Fibroblast of lung (primary cell): Measurements from ENCODE around the gene BABAM2. TPM values are rescaled to one million over a fixed set of nuclear protein-coding genes. Genes with fewer than 3 reads are reported as not detected.

Source experiments
- DNase-seq, 2 donors: peaks; one replicate each; pipeline versions ENCODE4 v3.0.0 to v3.0.0-alpha.2; 2010; ENCODE audit warnings: low read depth in 2 of 2
- H2AFZ ChIP-seq: 2 replicates; pipeline ENCODE4 v1.5.1; 2012; ENCODE audit warnings: low read length, control low read depth, inconsistent platforms
- H3K27ac ChIP-seq: 2 replicates; pipeline ENCODE4 v1.5.1; 2011; ENCODE audit warnings: low read length, control low read depth; ENCODE audit not compliant: insufficient read depth
- H3K27me3 ChIP-seq: 2 replicates; pipeline ENCODE4 v1.5.1; 2011; ENCODE audit warnings: mild to moderate bottlenecking, low read length; ENCODE audit not compliant: control insufficient read depth, insufficient read depth
- H3K36me3 ChIP-seq: 2 replicates; pipeline ENCODE4 v1.5.1; 2011; ENCODE audit warnings: low read length; ENCODE audit not compliant: control insufficient read depth, insufficient read depth
- H3K4me1 ChIP-seq: 2 replicates; pipeline ENCODE4 v1.5.1; 2011; ENCODE audit warnings: low read length; ENCODE audit not compliant: control insufficient read depth, insufficient read depth; ENCODE audit errors: extremely low read depth
- H3K4me2 ChIP-seq: 2 replicates; pipeline ENCODE4 v1.5.1; 2011; ENCODE audit warnings: low read length, control low read depth; ENCODE audit not compliant: insufficient read depth; ENCODE audit errors: extremely low read depth
- H3K4me3 ChIP-seq, 4 experiments: fragments of 200-600 bp in 1 of 4; sonication (generic) in 1 of 4; replicated peaks in 1 of 4; 2 replicates each; pipeline ENCODE4 v1.5.1; 2011 to 2016; ENCODE audit warnings: low read length in 4 of 4, low read depth in 3 of 4, mild to moderate bottlenecking in 3 of 4, control low read depth in 2 of 4, inconsistent platforms in 1 of 4, mixed read lengths in 1 of 4; ENCODE audit not compliant: insufficient read depth in 1 of 4; ENCODE audit errors: control extremely low read depth in 1 of 4
- H3K79me2 ChIP-seq: 2 replicates; pipeline ENCODE4 v1.5.1; 2012; ENCODE audit warnings: mild to moderate bottlenecking, low read length, inconsistent platforms; ENCODE audit not compliant: control insufficient read depth, insufficient read depth
- H3K9ac ChIP-seq: 2 replicates; pipeline ENCODE4 v1.5.1; 2011; ENCODE audit warnings: mild to moderate bottlenecking, low read length, control low read depth; ENCODE audit not compliant: insufficient read depth
- H3K9me3 ChIP-seq: 2 replicates; pipeline ENCODE4 v1.5.1; 2012; ENCODE audit warnings: low read depth, low read length; ENCODE audit not compliant: control insufficient read depth, insufficient read depth
- H4K20me1 ChIP-seq: 2 replicates; pipeline ENCODE4 v1.5.1; 2011; ENCODE audit warnings: low read length; ENCODE audit not compliant: control insufficient read depth, insufficient read depth; ENCODE audit errors: extremely low read depth
- EZH2 ChIP-seq: IDR thresholded peaks from 2 replicates; pipeline ENCODE4 v1.5.1; 2012; ENCODE audit warnings: low read length, control low read depth, mild to moderate bottlenecking; ENCODE audit errors: missing control alignments
- polyA plus RNA-seq, 2 donors: library from polyadenylated mRNA; depleted of rRNA in 1 of 2; stranded (reverse) in 1 of 2; unstranded in 1 of 2; fragments of >200 nt; gene quantifications; 2 replicates each; pipeline ENCODE4 v1.2.1, GENCODE V29; 2011 to 2012; ENCODE audit warnings: missing spikeins in 1 of 2
- total RNA-seq: library from RNA; depleted of rRNA; stranded (reverse); fragments of >200 nt; gene quantifications from 2 replicates; pipeline ENCODE4 v1.2.1, GENCODE V29; 2014
- TF ChIP-seq, protein P1 (sequence below), 2 donors: IDR thresholded peaks in 1 of 2; conservative IDR thresholded peaks in 1 of 2; 1 replicate in 1 of 2; 2 replicates in 1 of 2; pipeline ENCODE4 v1.5.1; 2011 to 2012; ENCODE audit warnings: low read length in 2 of 2, control low read depth in 1 of 2, inconsistent platforms in 1 of 2, low read depth in 1 of 2, mild to moderate bottlenecking in 1 of 2

Gene BABAM2
- total and polyA plus RNA-seq, 2 donors (not counting 1 experiment from before 2014, with no cell fraction given): 25.6 to 33.4 TPM

DNA sequence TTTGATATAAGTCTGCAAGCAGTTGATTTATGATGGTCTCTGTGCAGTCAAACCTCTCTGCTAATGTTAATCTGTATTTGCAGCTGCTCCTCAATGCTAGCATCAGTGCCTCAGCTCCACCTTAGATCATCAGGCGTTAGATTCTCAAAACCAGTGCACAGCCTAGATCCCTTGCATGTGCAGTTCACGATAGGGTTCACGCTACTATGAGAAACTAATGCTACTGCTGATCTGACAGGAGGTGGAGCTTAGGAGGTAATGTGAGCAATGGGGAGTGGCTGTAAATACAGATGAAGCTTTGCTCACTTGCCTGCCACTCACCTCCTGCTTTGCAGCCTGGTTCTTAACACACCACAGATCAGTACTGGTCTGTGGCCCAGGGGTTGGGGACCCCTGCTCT, 18.7 kb upstream of the BABAM2 start:
- TF ChIP-seq, protein P1, sequence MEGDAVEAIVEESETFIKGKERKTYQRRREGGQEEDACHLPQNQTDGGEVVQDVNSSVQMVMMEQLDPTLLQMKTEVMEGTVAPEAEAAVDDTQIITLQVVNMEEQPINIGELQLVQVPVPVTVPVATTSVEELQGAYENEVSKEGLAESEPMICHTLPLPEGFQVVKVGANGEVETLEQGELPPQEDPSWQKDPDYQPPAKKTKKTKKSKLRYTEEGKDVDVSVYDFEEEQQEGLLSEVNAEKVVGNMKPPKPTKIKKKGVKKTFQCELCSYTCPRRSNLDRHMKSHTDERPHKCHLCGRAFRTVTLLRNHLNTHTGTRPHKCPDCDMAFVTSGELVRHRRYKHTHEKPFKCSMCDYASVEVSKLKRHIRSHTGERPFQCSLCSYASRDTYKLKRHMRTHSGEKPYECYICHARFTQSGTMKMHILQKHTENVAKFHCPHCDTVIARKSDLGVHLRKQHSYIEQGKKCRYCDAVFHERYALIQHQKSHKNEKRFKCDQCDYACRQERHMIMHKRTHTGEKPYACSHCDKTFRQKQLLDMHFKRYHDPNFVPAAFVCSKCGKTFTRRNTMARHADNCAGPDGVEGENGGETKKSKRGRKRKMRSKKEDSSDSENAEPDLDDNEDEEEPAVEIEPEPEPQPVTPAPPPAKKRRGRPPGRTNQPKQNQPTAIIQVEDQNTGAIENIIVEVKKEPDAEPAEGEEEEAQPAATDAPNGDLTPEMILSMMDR (conservative IDR thresholded peaks at IDR 0.05 in 1 of 2, IDR thresholded peaks at IDR 0.05 in 1 of 2; ENCODE audit: low read depth in 1 of 2, low read length in 2 of 2): no peak
- Histone ChIP-seq H3K9ac (no peak overlapping the region), H3K4me2 (no peak overlapping the region), H4K20me1 (no peaks in the 10 kb centered on the region), H2AFZ (no peak overlapping the region), H3K27ac (no peak overlapping the region), H3K27me3 (no peaks in the 10 kb centered on the region), H3K36me3 (no peaks in the 10 kb centered on the region), H3K9me3 (no peaks in the 10 kb centered on the region), H3K4me1 (no peaks in the 10 kb centered on the region), H3K79me2 (no peaks in the 10 kb centered on the region), H3K4me3 (no peak overlapping the region)
- no peak for DNase-seq

DNA sequence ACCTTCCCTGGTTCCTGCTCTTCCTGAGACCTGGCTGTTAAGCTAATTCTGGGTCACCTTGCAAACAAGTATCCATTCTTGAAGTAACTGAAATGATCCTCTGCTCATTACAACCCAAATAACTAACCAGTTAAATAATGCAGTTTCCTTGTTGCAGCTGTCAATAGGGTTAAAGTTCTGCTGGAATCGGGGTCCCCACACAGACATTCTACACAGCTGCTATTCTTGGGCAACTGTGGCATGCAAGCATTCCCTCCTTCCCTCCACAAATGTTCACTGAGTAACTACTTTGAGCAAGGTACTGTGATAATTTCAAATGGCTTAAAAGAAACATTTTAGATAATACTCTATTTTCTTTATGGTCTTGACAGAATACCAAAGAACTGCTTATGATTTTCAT, 17.4 kb upstream of the BABAM2 start:
- Histone ChIP-seq H3K9me3 (no peaks in the 10 kb centered on the region), H2AFZ (no peak overlapping the region), H3K4me2 (no peak overlapping the region), H4K20me1 (no peaks in the 10 kb centered on the region), H3K4me1 (no peaks in the 10 kb centered on the region), H3K9ac (no peak overlapping the region), H3K36me3 (no peaks in the 10 kb centered on the region), H3K79me2 (no peaks in the 10 kb centered on the region), H3K4me3 (no peak overlapping the region), H3K27me3 (no peaks in the 10 kb centered on the region), H3K27ac (no peak overlapping the region)
- TF ChIP-seq, protein P1 (conservative IDR thresholded peaks at IDR 0.05 in 1 of 2, IDR thresholded peaks at IDR 0.05 in 1 of 2; ENCODE audit: low read depth in 1 of 2, low read length in 2 of 2): no peak
- no peak for TF ChIP-seq EZH2
- DNase-seq: no peak

DNA sequence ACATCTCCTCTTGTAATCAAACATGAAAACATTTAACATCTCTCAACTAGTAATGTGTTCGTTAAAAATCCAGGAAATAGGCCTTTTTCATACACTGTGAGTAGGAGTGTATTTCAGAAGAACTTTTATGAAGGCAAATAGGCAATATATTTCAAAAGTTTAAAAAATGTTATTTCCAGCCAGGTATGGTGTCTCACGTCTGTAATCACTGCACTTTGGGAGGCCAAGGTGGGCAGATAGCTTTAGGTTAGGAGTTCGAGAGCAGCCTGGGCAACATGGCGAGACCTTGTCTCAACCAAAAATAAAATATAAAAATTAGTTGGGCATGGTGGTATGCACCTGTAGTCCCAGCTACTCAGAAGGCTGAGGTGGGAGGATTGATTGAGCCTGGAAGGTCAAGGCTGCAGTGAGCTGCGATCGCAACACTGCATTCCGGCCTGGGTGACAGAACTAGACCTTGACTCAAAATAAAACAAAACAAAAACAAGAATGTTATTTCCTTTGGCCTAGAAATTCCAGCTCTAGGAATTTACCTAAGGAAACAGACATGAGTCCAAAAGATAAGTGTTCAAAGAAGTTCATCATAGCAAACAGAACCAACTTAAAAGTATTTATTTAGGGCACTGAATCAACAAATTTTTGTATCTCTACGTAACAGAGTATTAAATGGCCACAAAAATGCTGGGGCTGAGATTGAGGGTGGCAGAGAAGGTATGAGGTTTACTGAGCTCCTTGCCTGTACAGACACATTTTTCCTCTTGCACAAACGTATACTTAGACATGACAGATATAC, 15.2 kb upstream of the BABAM2 start:
- DNase-seq: no peak
- no peak for TF ChIP-seq EZH2
- TF ChIP-seq, protein P1 (conservative IDR thresholded peaks at IDR 0.05 in 1 of 2, IDR thresholded peaks at IDR 0.05 in 1 of 2; ENCODE audit: low read depth in 1 of 2, low read length in 2 of 2): no peak
- Histone ChIP-seq H3K9ac (no peak overlapping the region), H2AFZ (no peak overlapping the region), H4K20me1 (no peaks in the 10 kb centered on the region), H3K4me1 (no peaks in the 10 kb centered on the region), H3K4me3 (no peak overlapping the region), H3K79me2 (no peaks in the 10 kb centered on the region), H3K4me2 (no peak overlapping the region), H3K27me3 (no peaks in the 10 kb centered on the region), H3K36me3 (no peaks in the 10 kb centered on the region), H3K27ac (no peak overlapping the region), H3K9me3 (no peaks in the 10 kb centered on the region)
